DOHH2 (cell line): Measurements from ENCODE around the gene TDRD10.
"Not testable (repeated sequence)": the region's sequence is repeated elsewhere in the genome, so short reads cannot be mapped to it uniquely, and the experiment has no call there.

Experiments
- H3F3A ChIP-seq: fragments of 200-600 bp; sonication (generic), shearing (Covaris generic); 2 replicates; pipeline ENCODE4 v1.6.0; 2016; ENCODE audit warnings: antibody characterized with exemption, mild to moderate bottlenecking; ENCODE audit not compliant: control insufficient read depth, insufficient read depth
- H3K27ac ChIP-seq: fragments of 200-600 bp; sonication (generic); 2 replicates; pipeline ENCODE4 v1.5.1; 2014; ENCODE audit warnings: low read depth, mild to moderate bottlenecking, low read length, moderate library complexity
- H3K27me3 ChIP-seq: fragments of 200-600 bp; sonication (generic); 2 replicates; pipeline ENCODE4 v1.6.1; 2014; ENCODE audit warnings: mild to moderate bottlenecking, low read length, mixed read lengths; ENCODE audit not compliant: control insufficient read depth
- H3K36me3 ChIP-seq: fragments of 200-600 bp; sonication (generic); 2 replicates; pipeline ENCODE4 v1.6.1; 2014; ENCODE audit warnings: mild to moderate bottlenecking, low read length, moderate library complexity, mixed read lengths; ENCODE audit not compliant: control insufficient read depth
- H3K4me1 ChIP-seq: fragments of 200-600 bp; sonication (generic); 2 replicates; pipeline ENCODE4 v1.6.1; 2014; ENCODE audit warnings: mild to moderate bottlenecking, low read length, mixed read lengths; ENCODE audit not compliant: control insufficient read depth
- H3K4me2 ChIP-seq: fragments of 200-600 bp; sonication (generic); 2 replicates; pipeline ENCODE4 v1.6.0; 2014; ENCODE audit warnings: mild to moderate bottlenecking, low read length, moderate library complexity
- H3K4me3 ChIP-seq: fragments of 200-600 bp; sonication (generic); 2 replicates; pipeline ENCODE4 v1.5.1; 2014; ENCODE audit warnings: mild to moderate bottlenecking, low read length, mixed read lengths
- H3K79me2 ChIP-seq: fragments of 200-600 bp; sonication (generic); 2 replicates; pipeline ENCODE4 v1.6.1; 2014; ENCODE audit warnings: mild to moderate bottlenecking, low read length, mixed read lengths; ENCODE audit not compliant: control insufficient read depth
- H3K9me2 ChIP-seq: fragments of 200-600 bp; sonication (generic); replicated peaks from 2 replicates; pipeline ENCODE4 v1.6.1; 2014; ENCODE audit warnings: mild to moderate bottlenecking, low read length, mixed read lengths; ENCODE audit not compliant: control insufficient read depth
- H3K9me3 ChIP-seq: fragments of 200-600 bp; sonication (generic); 2 replicates; pipeline ENCODE4 v1.6.1; 2014; ENCODE audit warnings: antibody characterized with exemption, low read length, mixed read lengths; ENCODE audit not compliant: control insufficient read depth, insufficient read depth
- H4K20me1 ChIP-seq: fragments of 200-600 bp; sonication (generic); 2 replicates; pipeline ENCODE4 v1.6.0; 2014; ENCODE audit warnings: low read depth, mild to moderate bottlenecking, antibody characterized with exemption, low read length, moderate library complexity; ENCODE audit not compliant: control insufficient read depth, insufficient read depth
- EZH2phosphoT487 ChIP-seq: fragments of 200-600 bp; sonication (generic); IDR thresholded peaks from 2 replicates; pipeline ENCODE4 v1.6.1; 2017; ENCODE audit warnings: borderline replicate concordance, mild to moderate bottlenecking, antibody characterized with exemption, low read length, moderate library complexity, mixed read lengths
- TF ChIP-seq, protein P1 (sequence below): fragments of 200-600 bp; sonication (generic); IDR thresholded peaks from one replicate; pipeline ENCODE4 v1.5.1; 2014; ENCODE audit warnings: antibody characterized with exemption, mild to moderate bottlenecking, low read depth, low read length; ENCODE audit not compliant: poor library complexity, severe bottlenecking

The TDRD10 gene

DNA sequence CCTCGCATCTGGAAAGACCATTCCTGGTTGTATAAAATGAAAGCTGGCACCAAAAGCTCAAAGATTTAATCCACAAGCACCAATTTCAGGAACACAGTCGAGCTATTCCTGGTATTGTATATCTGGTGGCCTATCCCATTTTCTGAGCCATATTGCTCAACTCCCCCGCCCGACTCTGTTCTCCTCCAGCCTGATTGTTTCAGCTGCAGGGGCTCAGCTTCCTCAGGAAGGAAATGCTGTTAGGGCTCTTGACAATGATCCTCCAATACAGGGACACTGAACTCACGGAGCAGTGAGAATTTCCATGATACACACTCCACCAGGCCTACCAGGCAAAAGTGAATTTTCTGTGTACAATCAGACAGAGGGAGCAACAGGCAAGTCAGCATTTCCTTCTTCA lies 16.9 kb upstream of the TDRD10 start:
- TF ChIP-seq, protein P1, sequence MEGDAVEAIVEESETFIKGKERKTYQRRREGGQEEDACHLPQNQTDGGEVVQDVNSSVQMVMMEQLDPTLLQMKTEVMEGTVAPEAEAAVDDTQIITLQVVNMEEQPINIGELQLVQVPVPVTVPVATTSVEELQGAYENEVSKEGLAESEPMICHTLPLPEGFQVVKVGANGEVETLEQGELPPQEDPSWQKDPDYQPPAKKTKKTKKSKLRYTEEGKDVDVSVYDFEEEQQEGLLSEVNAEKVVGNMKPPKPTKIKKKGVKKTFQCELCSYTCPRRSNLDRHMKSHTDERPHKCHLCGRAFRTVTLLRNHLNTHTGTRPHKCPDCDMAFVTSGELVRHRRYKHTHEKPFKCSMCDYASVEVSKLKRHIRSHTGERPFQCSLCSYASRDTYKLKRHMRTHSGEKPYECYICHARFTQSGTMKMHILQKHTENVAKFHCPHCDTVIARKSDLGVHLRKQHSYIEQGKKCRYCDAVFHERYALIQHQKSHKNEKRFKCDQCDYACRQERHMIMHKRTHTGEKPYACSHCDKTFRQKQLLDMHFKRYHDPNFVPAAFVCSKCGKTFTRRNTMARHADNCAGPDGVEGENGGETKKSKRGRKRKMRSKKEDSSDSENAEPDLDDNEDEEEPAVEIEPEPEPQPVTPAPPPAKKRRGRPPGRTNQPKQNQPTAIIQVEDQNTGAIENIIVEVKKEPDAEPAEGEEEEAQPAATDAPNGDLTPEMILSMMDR = no peak
- no peak for TF ChIP-seq EZH2phosphoT487
- Histone ChIP-seq H4K20me1 (no peaks in the 10 kb centered on the region), H3K27ac (no peak overlapping the region), H3K9me3 (no peaks in the 10 kb centered on the region), H3K4me3 (no peak overlapping the region), H3K36me3 (no peaks in the 10 kb centered on the region), H3K9me2 (no peaks in the 10 kb centered on the region), H3K27me3 (no peaks in the 10 kb centered on the region), H3K79me2 (no peaks in the 10 kb centered on the region), H3K4me1 (peaks cover under 1% of the 10 kb centered on the region), H3K4me2 (no peak overlapping the region), H3F3A (peaks cover 8% of the 10 kb centered on the region; the same call in 1 of the 2 replicates)

DNA sequence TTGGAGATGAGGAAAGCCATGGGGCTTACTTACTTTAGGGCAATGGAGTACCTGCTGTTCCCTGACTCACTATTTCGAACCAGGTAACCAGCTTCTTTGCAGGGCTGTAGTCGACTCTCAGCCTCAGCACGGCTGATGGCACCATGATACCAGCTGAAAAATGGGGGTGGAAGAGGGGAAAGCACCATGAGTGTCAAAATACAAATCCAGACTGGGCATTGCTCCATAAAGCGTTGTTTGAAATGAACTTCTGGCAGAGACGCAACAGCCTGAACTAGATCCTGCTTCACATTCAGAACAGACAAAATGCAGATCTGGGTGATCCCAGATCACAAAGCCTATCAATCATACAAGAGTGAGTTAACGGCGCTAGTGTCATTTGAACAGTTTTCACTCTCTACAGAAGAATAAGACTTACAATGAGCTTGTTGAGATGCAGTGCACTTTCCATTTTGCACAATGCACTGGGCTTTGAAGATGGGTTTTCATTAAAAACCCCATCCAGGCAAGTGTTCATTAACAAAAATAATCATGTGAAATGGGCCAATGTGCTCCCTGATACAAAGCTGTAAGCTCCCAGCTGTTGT lies 16.0 kb upstream of the TDRD10 start:
- Histone ChIP-seq H3K4me2 (no peak overlapping the region), H4K20me1 (no peaks in the 10 kb centered on the region), H3K79me2 (no peaks in the 10 kb centered on the region), H3K36me3 (no peaks in the 10 kb centered on the region), H3K4me3 (no peak overlapping the region), H3K27me3 (no peaks in the 10 kb centered on the region), H3K4me1 (peaks cover 9% of the 10 kb centered on the region), H3K27ac (no peak overlapping the region), H3F3A (peaks cover 2% of the 10 kb centered on the region; the same call in 1 of the 2 replicates), H3K9me3 (no peaks in the 10 kb centered on the region), H3K9me2 (no peaks in the 10 kb centered on the region)
- no peak for TF ChIP-seq EZH2phosphoT487
- TF ChIP-seq, protein P1 = no peak

DNA sequence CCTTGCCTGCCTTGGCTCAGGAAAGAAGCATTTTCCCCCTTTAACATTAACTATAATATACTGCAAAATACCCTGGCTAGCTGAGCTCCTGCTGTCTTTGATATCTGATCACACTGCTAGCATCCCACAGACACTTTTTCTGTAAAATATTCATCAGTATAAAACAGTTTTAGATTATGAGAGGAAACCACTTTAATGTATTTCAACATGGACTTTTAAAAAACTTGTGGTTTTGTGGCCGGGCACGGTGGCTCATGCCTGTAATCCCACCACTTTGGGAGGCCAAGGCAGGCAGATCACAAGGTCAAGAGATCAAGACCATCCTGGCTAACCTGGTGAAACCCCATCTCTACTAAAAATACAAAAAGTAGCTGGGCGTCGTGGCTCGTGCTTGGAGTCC lies 15.3 kb upstream of the TDRD10 start:
- not testable (repeated sequence) for H3K27me3 ChIP-seq, H3K4me3 ChIP-seq, H3K9me3 ChIP-seq, H3F3A ChIP-seq, H3K27ac ChIP-seq, H3K36me3 ChIP-seq, H3K4me2 ChIP-seq, H3K9me2 ChIP-seq, H4K20me1 ChIP-seq, H3K79me2 ChIP-seq
- peaks cover 17% of the 10 kb centered on the region for H3K4me1 ChIP-seq

DNA sequence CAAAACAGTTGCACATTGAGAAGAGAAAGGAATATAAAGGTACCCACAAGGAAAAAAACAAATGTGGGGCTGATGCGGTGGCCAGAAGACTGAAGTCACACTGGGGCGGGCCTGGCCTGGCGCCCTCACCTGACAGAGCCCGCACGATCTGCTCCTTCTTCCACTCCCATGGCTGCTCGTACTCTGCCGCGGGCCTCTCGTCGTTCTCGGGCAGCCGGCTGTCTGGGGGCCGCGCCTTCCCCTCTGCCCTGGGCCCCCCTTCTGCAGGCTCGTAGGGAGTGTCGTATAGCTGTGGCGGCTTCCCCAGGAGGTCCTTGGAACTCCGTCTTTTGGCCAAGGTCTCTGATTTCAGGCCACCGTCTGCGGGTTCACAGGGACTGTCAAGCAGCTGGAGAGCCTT lies 13.1 kb upstream of the TDRD10 start:
- H4K20me1 ChIP-seq = no peaks in the 10 kb centered on the region
- no peaks in the 10 kb centered on the region for H3K27me3 ChIP-seq
- H3K36me3 ChIP-seq = no peaks in the 10 kb centered on the region
- H3K4me3 ChIP-seq = no peak overlapping the region
- H3K9me3 ChIP-seq = no peaks in the 10 kb centered on the region
- H3K9me2 ChIP-seq = no peaks in the 10 kb centered on the region
- H3K79me2 ChIP-seq = no peaks in the 10 kb centered on the region
- no peak overlapping the region for H3K4me2 ChIP-seq
- no peak overlapping the region for H3K27ac ChIP-seq
- 0 out of 2 replicates have a peak, but pooled peaks cover 2% of the 10 kb centered on the region for H3F3A ChIP-seq
- peaks cover 38% of the 10 kb centered on the region for H3K4me1 ChIP-seq
- TF ChIP-seq, protein P1 = no peak
- no peak for TF ChIP-seq EZH2phosphoT487
